ENCODE measurements around the gene DMPK. TPM values are rescaled to one million over a fixed set of nuclear protein-coding genes. Genes with fewer than 3 reads are reported as not detected.

Gene DMPK
- total RNA-seq, 1 experiment from 2014 or later, result 40.5 TPM

- TF ChIP-seq, protein P1, sequence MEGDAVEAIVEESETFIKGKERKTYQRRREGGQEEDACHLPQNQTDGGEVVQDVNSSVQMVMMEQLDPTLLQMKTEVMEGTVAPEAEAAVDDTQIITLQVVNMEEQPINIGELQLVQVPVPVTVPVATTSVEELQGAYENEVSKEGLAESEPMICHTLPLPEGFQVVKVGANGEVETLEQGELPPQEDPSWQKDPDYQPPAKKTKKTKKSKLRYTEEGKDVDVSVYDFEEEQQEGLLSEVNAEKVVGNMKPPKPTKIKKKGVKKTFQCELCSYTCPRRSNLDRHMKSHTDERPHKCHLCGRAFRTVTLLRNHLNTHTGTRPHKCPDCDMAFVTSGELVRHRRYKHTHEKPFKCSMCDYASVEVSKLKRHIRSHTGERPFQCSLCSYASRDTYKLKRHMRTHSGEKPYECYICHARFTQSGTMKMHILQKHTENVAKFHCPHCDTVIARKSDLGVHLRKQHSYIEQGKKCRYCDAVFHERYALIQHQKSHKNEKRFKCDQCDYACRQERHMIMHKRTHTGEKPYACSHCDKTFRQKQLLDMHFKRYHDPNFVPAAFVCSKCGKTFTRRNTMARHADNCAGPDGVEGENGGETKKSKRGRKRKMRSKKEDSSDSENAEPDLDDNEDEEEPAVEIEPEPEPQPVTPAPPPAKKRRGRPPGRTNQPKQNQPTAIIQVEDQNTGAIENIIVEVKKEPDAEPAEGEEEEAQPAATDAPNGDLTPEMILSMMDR (IDR thresholded peaks at IDR 0.05; ENCODE audit: unreplicated experiment), result no peak
- Mint-ChIP-seq H3K36me3 (ENCODE audit: insufficient read depth, unreplicated experiment) (peaks cover 43% of the 10 kb centered on the region), H3K4me1 (ENCODE audit: insufficient read depth, unreplicated experiment) (peaks cover 12% of the 10 kb centered on the region), H3K4me3 (ENCODE audit: unreplicated experiment) (no peak overlapping the region), H3K27me3 (ENCODE audit: insufficient read depth, unreplicated experiment) (no peaks in the 10 kb centered on the region), H3K9me3 (ENCODE audit: unreplicated experiment) (no peaks in the 10 kb centered on the region), H3K27ac (ENCODE audit: low read depth, unreplicated experiment) (no peak overlapping the region)
- POLR2A ChIA-PET, result interaction anchor here (2.7 kb wide), 1 partner anchor 9 kb away, joined by 15 read pairs; the partner anchor contains the start of gene DMPK
- intact Hi-C loops (cut with micrococcal nuclease), result no loop called here
- CTCF ChIA-PET, result interaction anchor here (1.0 to 1.5 kb wide), 4 partner anchors 18 to 56 kb away, joined by 3 to 6 read pairs (median 4); no protein-coding TSS in a partner anchor
- no TSS peak for BruUV-seq (replicated peaks)
- DNase-seq (ENCODE audit: unreplicated experiment), result no peak
Observed at GRCh38 chr19:45772912-45773311, 9.4 kb downstream of the DMPK start.

GRCh38 chr19:45772130-45772840 is 10.0 kb downstream of the DMPK start:
- CTCF ChIA-PET, result interaction anchor here (0.6 to 1.5 kb wide), 5 partner anchors 16 to 83 kb away, joined by 3 to 4 read pairs (median 3); no protein-coding TSS in a partner anchor
- no peak overlapping the region for H3K27ac Mint-ChIP-seq (ENCODE audit: low read depth, unreplicated experiment)
- peaks cover 43% of the 10 kb centered on the region for H3K36me3 Mint-ChIP-seq (ENCODE audit: insufficient read depth, unreplicated experiment)
- H3K4me3 Mint-ChIP-seq (ENCODE audit: unreplicated experiment), result no peak overlapping the region
- no peaks in the 10 kb centered on the region for H3K27me3 Mint-ChIP-seq (ENCODE audit: insufficient read depth, unreplicated experiment)
- H3K4me1 Mint-ChIP-seq (ENCODE audit: insufficient read depth, unreplicated experiment), result peaks cover 12% of the 10 kb centered on the region
- intact Hi-C loops (cut with micrococcal nuclease), result no loop called here
- POLR2A ChIA-PET, result interaction anchor here (0.6 to 5.2 kb wide), 3 partner anchors 10 to 52 kb away, joined by 4 to 41 read pairs (median 15); partner anchors contain the start of gene DMPK
- TF ChIP-seq, protein P1 (IDR thresholded peaks at IDR 0.05; ENCODE audit: unreplicated experiment), result no peak
- H3K9me3 Mint-ChIP-seq (ENCODE audit: unreplicated experiment), result no peaks in the 10 kb centered on the region
- DNase-seq (ENCODE audit: unreplicated experiment), result no peak
- no TSS peak for BruUV-seq (replicated peaks)

- Mint-ChIP-seq H3K4me3 (ENCODE audit: unreplicated experiment) (peak overlapping the region; percentile 84), H3K27ac (ENCODE audit: low read depth, unreplicated experiment) (peak overlapping the region; percentile 82), H3K9me3 (ENCODE audit: unreplicated experiment) (no peaks in the 10 kb centered on the region), H3K4me1 (ENCODE audit: insufficient read depth, unreplicated experiment) (peaks cover 12% of the 10 kb centered on the region), H3K36me3 (ENCODE audit: insufficient read depth, unreplicated experiment) (peaks cover 36% of the 10 kb centered on the region), H3K27me3 (ENCODE audit: insufficient read depth, unreplicated experiment) (no peaks in the 10 kb centered on the region)
- DNase-seq (ENCODE audit: unreplicated experiment), result no peak
- intact Hi-C loops (cut with micrococcal nuclease), result loop anchor here (2.0 kb wide), 1 partner anchor 111 kb away; no protein-coding TSS in a partner anchor
- POLR2A ChIA-PET, result interaction anchor here (0.6 to 5.9 kb wide), 10 partner anchors 10 to 79 kb away, joined by 3 to 152 read pairs (median 36); partner anchors contain the start of genes DMPK, DMWD, QPCTL and SNRPD2
- CTCF ChIA-PET, result interaction anchor here (0.6 to 0.9 kb wide), 3 partner anchors 31 to 84 kb away, joined by 3 to 4 read pairs (median 3); no protein-coding TSS in a partner anchor
- TF ChIP-seq, protein P1 (IDR thresholded peaks at IDR 0.05; ENCODE audit: unreplicated experiment), result no peak
- BruUV-seq (replicated peaks), result no TSS peak
Observed at GRCh38 chr19:45771311-45771933, 10.9 kb downstream of the DMPK start.
